ENCODE data around the gene PLCH2.

DNA sequence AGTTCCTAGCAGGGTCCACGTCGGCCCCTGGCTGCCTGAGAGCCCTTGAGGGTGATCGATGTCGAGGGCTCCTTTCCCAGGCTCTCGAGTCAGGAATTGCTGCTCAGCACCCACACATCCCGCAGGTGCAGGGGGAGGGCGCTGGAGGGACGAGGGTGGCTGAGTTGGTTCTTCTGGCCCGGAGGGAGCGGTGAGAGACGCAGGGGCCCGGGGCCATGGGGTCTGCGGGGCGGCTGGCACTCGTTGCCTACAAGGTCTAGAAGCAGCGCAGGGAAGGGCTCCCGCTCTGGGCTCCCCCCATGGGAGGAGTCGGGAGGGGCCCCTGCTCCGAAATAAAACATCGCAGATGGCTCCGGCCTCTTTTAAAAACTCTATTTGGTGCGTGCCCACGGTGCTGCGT is 32.1 kb downstream of the PLCH2 start:
- TF ChIP-seq EZH2 (IDR thresholded peaks at IDR 0.05) (no peak), POLR2AphosphoS5 (IDR thresholded peaks at IDR 0.05; ENCODE audit: borderline replicate concordance, low read depth, low read length) (no peak; the same call in 1 of the 2 replicates)
